Kidney glomerular epithelial cell (primary cell): ENCODE data around the gene ZBTB45.
"Not testable (repeated sequence)": the region's sequence is repeated elsewhere in the genome, so short reads cannot be mapped to it uniquely, and the experiment has no call there.

Experiments
- DNase-seq: peaks from one replicate; lab custom pipeline; 2025; lab: John Stamatoyannopoulos, UW

ZBTB45 gene

DNA sequence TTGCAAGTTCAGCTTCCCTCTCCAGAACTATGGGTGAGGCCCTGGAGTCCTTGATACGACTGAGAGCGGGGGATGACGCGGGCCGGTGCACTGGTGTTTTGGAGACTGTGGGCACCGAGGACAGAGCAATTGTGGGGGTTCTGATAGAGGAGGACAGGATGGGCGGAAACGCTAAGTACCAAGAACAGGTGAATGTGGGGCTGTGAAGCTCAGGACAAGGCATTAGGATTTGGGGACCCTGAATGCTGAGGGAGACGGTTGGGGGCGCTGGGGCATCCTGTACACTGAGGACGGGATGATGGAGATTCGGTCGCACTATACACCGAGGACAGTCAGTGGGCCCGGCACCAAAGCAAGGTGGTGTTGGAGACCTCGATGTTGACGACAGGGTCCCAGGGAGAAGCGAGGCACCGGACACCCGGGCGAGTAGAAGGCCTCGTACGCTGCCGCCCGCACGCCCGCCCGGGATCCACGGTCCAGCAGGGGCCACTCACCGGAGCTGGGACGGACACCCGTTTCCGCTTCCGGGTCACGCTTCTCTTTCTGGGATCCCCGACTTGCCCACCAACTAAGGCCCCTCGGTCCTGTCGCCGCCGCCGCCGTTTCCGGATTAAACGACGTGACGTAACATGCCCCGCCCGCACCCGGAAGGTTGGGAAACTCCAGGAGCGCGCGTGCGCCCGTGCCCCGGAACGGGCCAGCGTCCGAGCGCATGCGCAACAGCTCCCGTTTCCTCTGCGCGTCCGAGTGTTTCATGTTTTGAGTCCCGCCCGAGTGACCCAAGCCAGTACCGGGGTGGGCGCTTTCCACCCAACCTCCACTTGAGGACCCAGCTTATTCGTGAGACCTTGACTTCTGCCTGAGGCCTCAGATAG is 35.1 kb upstream of the ZBTB45 start, which contains the start of gene CHMP2A:
Gene CHMP2A (minus strand): TSS at position 612 of the 875 bp plus-strand sequence. CDS start 893 bp downstream, outside the sequence.
- no peak for DNase-seq

DNA sequence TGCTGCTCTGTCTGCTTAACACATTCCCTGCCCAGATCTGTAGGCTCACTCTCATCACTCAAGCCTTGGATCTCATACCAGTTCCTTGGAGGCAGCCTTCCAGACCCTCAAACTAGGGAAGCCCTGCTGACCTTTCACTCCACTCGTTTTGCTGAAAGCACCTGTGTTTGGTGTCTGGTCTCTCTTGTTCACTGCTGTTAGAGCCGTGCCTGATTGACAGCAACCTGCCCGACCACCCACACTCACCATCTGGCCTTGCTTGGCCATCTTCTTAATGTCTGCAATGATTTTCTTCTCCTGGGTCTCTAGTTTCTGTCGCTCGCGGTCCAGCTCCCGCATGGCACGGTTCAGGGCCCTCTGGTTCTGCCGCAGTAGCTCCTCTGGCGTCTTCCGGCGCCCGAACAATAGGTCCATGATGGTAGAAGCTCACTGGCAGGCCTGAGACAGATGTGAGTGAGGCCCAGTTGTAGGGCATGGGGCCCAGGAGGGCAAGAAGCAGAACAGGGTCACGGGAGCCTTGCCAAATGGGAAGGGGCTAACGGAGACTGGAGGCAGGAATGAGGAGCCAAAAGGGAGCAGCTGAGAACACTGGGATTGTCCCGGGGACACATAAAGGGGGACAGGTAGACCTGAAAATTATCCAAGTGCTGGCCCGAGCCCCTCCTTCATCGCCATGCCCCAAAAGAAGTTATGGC is 34.3 kb upstream of the ZBTB45 start:
- DNase-seq = no peak

DNA sequence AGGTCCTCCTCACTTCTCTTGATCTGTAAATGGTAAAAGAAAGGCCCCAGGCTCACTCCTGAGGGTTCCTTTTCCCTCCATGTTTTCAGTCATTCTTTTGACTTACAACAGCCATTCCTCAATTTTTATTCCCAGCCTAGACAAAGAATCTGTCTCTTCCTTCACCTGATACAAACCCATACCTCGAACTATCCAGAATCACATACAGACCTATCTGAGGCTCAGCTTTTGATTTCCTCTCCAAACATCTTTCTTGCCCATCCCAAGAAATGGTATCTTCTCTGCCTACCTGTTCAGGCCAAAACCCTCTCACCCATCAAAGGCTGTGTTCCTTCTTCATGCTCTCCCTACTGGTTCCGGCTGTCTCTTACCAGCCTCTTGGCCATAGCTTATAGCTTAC is 33.0 kb upstream of the ZBTB45 start:
- DNase-seq = no peak

DNA sequence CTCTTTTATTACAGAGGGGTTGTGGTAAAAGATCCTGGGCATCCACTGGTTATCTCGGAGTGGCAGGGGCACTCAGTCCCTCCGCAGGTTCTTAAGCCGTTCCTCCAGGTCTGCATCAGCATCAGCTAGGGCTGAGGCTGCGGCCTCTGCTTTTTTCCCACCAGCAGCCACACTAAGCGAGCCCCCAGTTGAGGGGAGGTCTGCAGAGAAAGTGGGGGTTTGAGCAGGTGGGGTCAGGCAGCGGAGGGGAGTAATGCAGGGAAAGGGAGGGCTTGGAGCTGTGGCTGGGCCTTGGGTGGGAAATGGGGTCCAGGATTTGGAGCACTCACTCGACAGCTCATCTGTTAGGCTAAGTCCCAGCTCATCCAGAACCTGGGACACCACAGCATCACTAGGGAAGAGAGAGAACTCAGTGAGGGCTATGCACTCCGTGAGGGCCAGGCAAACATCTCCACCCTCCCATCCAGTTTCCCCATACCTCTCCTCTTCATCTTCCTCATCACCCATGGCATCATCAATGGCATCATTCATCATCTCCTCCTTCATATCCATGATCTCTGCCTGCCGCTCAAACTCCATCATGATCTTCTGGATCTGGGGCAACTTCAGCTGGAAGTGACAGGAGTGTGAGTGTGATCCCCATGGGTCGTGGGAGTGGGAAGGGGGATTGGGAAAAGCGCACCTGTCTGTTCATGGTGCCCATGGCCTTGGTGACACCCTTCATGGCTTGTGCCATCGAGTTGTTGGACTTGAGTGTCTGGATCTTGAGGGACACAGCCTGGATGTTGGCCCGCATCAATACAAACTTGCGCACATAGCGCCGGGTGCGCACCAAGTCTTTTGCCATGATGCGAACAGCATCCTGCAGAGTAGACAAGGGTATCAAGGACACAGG is 32.2 kb upstream of the ZBTB45 start:
- DNase-seq = no peak

DNA sequence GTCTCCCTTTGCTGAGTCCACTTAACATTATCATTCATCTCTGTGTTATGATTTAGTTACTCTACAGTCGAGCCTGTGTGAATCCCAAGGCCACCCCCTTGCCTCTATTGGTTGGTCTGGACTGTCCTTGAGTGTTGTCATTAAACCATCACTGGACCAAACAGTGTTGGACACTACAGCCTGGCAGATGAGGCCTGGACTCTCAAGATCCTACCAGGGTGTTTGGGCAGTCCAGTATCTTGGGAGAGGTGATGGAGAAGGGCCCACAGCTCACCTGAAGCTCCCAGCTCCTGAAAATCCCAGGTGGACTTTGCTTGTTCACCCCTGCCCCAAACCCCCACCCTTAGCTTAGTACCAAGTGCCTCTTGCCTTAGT is 31.5 kb upstream of the ZBTB45 start:
- no peak for DNase-seq

DNA sequence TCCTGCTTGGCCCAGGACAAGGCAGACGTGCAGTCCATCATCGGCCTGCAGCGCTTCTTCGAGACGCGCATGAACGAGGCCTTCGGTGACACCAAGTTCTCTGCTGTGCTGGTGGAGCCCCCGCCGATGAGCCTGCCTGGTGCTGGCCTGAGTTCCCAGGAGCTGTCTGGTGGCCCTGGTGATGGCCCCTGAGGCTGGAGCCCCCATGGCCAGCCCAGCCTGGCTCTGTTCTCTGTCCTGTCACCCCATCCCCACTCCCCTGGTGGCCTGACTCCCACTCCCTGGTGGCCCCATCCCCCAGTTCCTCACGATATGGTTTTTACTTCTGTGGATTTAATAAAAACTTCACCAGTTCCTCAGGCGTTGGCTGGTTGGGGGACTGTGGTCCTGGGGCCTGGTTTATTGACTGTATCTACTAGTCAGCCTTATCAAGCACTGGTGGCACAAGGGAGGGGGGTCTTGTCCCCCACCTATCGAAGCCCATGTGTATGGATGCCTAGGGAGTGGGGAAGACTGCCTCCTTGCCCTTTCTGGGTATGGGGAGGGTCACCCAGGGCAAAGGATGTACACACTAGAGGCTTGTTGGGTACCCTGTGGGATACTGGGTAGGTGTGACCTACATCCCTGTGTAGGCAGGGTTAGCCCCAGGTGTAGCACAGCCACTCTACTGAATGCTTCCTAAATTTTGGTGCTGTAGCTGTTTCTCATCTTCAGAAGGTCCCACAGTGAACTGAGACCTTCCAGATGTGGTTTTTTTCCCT is 30.9 kb upstream of the ZBTB45 start:
- no peak for DNase-seq

DNA sequence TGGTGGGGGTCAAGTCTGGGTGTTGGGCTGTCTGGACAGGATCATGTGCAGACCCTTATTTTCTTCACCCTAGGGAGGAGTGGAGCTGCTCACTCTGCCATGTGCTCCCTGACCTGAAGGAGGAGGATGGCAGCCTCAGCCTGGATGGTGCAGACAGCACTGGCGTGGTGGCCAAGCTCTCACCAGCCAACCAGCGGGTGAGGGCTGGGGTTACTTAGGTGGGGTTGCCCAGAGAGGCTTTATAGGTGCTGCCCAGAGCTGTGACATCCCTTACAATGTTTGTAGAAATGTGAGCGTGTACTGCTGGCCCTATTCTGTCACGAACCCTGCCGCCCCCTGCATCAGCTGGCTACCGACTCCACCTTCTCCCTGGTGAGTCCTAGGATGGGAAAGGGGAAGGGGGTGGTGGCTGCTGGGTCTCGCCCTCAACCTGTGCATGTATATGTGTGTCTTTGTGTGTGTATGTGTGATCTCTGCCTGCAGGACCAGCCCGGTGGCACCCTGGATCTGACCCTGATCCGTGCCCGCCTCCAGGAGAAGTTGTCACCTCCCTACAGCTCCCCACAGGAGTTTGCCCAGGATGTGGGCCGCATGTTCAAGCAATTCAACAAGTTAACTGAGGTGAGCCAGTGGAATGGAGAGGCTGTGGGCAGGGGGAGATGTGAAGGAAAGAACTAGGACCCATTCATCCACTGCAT is 30.2 kb upstream of the ZBTB45 start:
- no peak for DNase-seq

DNA sequence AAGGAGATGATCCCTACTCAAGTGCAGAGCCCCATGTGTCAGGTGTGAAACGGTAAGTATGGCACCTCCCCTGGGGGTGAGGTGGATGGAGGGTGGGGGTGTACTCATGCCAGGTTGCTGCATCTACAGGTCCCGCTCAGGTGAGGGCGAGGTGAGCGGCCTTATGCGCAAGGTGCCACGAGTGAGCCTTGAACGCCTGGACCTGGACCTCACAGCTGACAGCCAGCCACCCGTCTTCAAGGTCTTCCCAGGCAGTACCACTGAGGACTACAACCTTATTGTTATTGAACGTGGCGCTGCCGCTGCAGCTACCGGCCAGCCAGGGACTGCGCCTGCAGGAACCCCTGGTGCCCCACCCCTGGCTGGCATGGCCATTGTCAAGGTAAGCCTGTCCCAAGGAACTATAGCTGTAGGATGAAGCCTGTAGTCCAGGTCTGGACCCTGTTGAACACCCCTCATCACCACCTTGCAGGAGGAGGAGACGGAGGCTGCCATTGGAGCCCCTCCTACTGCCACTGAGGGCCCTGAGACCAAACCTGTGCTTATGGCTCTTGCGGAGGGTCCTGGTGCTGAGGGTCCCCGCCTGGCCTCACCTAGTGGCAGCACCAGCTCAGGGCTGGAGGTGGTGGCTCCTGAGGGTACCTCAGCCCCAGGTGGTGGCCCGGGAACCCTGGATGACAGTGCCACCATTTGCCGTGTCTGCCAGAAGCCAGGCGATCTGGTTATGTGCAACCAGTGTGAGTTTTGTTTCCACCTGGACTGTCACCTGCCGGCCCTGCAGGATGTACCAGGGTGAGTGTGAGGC is 29.5 kb upstream of the ZBTB45 start:
- no peak for DNase-seq

DNA sequence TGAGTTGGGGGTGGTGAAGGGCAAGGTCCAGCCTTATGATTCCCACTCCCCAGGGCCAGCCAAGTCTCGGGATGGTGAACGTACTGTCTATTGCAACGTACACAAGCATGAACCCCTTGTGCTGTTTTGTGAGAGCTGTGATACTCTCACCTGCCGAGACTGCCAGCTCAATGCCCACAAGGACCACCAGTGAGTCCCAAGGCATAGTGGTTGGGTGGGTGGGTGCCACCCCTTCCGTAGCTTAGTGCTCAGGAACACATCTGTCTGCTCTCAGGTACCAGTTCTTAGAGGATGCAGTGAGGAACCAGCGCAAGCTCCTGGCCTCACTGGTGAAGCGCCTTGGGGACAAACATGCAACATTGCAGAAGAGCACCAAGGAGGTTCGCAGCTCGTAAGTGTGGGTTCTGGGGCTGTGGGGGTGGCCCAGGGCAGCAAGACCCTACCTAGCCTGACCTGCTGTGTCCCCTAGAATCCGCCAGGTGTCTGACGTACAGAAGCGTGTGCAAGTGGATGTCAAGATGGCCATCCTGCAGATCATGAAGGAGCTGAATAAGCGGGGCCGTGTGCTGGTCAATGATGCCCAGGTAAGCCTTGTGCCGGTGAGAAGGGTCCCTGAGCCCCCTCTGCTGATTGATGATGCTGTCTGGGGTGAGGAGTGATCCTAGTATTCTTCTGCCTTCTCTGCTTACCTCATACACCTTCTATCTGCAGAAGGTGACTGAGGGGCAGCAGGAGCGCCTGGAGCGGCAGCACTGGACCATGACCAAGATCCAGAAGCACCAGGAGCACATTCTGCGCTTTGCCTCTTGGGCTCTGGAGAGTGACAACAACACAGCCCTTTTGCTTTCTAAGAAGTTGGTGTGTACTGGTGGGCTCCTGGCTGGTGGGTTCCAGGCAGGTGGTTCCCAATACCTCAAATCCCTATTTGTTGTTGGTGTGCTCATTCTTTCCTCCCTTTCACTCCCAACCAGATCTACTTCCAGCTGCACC is 28.0 kb upstream of the ZBTB45 start:
- DNase-seq = no peak

DNA sequence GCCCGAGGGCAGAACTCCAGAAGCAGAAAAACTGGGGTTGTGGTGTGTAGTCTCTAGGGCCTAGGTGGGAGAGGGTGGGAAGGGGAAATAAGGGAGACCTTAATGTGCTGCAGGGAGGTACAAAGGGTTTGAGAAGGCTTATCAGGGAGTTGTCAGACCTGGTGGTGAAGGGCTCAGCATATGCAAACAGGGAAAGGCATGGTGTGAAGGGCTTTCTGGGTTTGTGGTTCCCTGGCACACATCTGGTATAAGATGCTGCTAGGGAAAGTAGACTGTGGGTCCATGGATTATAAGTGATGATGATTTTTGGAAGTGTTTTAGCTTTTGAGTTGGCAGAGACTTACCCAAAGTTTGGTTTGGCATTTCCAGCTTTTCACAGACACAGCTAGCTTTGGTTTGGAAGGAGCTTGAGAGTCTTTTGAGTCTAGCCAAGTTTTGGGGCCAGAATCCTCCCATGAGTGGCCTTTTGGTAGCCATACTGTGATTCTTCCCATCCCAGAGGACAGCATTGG is 26.5 kb upstream of the ZBTB45 start:
- DNase-seq = no peak

DNA sequence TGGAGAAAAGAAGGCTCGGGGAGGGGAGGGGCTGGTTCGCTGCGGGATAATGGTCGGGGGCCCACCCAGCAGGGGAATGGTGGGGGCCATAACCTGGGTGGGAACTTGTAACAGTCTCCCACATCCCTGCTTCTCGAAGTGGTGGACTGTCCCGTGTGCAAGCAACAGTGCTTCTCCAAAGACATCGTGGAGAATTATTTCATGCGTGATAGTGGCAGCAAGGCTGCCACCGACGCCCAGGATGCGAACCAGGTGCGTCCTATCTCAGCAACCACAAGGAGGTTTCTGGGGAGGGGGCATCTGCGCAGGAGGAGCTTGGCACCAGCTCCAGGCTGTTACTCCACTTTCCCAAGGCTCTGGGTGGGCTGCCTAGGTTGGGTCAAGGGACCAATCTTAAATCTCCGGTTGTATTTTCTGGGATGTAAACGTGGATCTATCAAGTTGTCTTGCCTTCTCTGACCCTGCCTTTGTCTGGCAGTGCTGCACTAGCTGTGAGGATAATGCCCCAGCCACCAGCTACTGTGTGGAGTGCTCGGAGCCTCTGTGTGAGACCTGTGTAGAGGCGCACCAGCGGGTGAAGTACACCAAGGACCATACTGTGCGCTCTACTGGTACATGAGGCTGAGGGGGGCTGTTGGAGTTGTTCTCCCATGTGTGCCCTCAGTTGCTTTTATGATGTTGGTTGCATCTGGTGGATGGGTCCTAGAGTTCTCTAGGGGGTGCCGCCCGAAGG is 25.8 kb upstream of the ZBTB45 start:
- DNase-seq = no peak

DNA sequence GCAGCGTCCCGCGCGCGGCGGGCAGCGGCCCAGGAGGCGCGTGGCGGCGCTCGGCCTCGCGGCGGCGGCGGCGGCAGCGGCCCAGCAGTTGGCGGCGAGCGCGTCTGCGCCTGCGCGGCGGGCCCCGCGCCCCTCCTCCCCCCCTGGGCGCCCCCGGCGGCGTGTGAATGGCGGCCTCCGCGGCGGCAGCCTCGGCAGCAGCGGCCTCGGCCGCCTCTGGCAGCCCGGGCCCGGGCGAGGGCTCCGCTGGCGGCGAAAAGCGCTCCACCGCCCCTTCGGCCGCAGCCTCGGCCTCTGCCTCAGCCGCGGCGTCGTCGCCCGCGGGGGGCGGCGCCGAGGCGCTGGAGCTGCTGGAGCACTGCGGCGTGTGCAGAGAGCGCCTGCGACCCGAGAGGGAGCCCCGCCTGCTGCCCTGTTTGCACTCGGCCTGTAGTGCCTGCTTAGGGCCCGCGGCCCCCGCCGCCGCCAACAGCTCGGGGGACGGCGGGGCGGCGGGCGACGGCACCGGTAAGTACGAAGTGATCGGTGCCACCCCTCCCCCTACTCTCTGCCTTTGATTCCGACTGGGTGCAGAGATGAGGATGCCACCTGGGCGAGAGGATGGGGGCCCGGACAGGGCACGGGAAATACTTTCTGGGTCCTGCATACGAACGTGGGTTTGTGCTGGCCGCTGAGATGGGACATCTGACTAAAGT is 25.1 kb upstream of the ZBTB45 start:
- no peak for DNase-seq

DNA sequence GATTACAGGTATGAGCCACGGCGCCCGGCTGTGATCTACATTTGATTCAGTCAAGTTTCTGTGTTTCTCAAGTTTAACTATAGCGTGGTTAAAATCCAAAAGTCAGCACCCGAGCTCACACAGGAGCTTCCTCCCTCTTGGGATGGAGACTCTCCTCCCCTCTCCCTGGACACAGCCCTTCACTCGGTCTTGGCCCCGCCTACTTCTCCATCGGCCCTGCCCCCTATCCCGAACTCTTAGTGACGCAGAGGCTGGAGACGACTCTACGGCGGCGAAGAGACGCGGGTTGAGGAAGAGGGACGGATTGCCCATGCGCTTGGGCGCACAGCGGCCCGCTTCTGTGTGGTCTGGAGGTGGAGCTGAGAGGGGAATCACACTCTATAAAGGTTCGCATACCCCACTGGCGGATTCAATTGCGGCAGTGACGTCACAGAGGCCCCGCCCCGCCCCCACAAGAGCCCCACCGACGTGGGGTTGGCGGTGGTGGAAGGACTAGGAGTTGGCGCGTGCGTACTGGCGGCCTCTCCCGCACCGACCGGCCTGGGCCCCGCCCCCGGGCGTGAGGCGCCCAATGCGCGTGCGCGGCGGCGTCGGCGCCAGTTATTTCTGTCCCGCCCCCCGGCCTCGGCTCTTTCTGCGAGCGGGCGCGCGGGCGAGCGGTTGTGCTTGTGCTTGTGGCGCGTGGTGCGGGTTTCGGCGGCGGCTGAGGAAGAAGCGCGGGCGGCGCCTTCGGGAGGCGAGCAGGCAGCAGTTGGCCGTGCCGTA is 24.4 kb upstream of the ZBTB45 start, which contains the start of gene TRIM28:
Gene TRIM28 (plus strand): TSS at position 239 of the 765 bp plus-strand sequence. CDS start 694 bp downstream, outside the sequence.
- no peak for DNase-seq

DNA sequence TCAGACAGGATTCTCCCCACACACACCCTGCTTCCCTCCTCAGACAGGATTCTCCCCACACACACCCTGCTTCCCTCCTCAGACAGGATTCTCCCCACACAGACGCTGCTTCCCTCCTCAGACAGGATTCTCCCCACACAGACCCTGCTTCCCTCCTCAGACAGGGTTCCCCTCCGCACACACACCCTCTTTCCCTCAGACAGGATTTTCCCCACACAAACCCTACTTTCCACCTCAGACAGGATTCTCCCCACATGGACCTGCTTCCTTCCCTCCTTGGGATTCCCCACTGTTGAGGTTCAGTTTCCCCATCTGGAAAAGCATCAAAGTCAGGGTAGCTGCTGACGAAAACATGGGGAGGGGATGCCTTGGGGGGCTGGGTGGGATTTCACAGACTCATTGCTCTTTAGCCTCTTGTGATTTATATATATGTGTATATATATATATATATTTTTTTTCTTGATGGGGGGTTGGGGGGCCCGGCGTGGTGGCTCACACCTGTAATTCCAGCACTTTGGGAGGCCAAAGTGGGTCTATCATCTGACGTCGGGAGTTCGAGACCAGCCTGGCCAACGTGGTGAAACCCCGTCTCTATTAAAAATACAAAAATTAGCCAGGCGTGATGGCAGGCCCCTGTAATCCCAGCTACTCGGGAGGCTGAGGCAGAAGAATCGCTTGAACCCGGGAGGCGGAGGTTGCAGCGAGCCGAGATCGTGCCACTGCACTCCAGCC is 23.2 kb upstream of the ZBTB45 start:
- DNase-seq = not testable (repeated sequence)

DNA sequence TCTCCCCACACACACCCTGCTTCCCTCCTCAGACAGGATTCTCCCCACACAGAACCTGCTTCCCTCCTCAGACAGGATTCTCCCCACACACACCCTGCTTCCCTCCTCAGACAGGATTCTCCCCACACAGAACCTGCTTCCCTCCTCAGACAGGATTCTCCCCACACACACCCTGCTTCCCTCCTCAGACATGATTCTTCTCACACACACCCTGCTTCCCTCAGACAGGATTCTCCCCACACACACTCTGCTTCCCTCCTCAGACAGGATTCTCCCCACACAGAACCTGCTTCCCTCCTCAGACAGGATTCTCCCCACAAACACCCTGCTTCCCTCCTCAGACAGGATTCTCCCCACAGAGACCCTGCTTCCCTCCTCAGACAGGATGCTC is 19.6 kb upstream of the ZBTB45 start:
- not testable (repeated sequence) for DNase-seq
